Stimulated activated CD8-positive, alpha-beta memory T cell treated with anti-CD3 and anti-CD28 coated beads, Interleukin-7, amount 100 ng/mL, for 4 hours (primary cell): ENCODE measurements around the gene RALGAPA1.
"Not testable (repeated sequence)": the region's sequence is repeated elsewhere in the genome, so short reads cannot be mapped to it uniquely, and the experiment has no call there.

Source experiments
- DNase-seq, 2 donors: peaks; one replicate each; pipeline ENCODE4 v3.0.0-alpha.2; 2020; ENCODE audit warnings: low read depth in 2 of 2

Gene RALGAPA1

GRCh38 chr14:35808638-35809563 lies at the start of gene RALGAPA1:
Gene RALGAPA1, minus strand, starts transcription at chr14:35809295. Its CDS starts 460 bp downstream, at chr14:35808835.
- DNase-seq: peak; percentile 87 to 91

DNA sequence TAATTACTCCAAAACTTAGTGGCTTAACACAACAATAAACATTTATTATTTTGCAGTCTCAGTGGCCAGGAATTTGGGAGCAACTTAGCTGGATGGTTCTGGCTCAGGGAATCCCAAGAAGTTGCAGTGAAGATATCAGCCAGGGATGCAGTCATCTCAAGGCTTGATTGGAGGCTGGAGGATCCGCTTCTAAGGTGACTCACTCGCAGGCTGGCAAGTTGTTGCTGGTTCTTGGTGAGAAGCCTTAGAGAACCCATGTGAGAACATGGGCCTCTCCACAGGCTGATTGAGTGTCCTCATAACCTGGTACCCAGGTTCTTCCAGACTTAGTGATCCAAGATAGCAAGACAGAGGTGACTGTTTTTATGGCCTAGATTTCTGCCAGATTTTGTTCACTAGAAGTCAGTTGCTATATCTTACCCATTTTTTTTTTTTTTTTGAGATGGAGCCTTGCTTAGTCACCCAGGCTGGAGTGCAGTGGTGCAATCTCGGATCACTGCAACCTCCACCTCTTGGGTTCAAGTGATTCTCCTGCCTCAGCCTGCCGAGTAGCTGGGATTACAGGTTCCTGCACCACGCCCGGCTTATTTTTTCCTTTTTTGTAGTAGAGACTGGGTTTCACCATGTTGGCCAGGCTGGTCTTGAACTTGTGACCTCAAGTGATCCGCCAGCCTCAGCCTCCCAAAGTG lies 49.6 kb upstream of the RALGAPA1 start:
- DNase-seq: no peak

- DNase-seq: no peak
Observed at GRCh38 chr14:35855876-35856481, 46.9 kb upstream of the RALGAPA1 start.

- no peak for DNase-seq
Observed at GRCh38 chr14:35854696-35855270, 45.7 kb upstream of the RALGAPA1 start.

GRCh38 chr14:35853225-35853624 lies 44.1 kb upstream of the RALGAPA1 start:
- no peak for DNase-seq

- DNase-seq: no peak
Observed at GRCh38 chr14:35851823-35852222, 42.7 kb upstream of the RALGAPA1 start.

DNA sequence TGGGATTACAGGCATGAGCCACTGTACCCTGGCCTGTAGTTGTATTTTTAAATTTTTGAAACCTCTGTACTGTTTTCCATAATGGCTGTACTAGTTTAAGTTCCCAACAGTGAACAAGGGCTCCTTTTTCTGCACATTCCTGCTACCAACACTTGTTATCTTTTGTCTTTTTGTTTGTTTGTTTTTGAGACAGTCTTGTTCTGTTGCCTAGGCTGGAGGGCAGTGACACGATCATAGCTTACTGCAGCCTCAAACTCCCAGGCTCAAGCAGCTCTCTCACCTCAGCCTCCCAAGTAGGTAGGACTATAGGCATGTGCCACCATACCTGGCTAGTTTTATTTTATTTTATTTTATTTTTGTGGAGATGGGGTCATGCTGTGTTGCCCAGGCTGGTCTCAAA lies 40.0 kb upstream of the RALGAPA1 start:
- no peak for DNase-seq

GRCh38 chr14:35847636-35848035 lies 38.5 kb upstream of the RALGAPA1 start:
- DNase-seq: no peak

DNA sequence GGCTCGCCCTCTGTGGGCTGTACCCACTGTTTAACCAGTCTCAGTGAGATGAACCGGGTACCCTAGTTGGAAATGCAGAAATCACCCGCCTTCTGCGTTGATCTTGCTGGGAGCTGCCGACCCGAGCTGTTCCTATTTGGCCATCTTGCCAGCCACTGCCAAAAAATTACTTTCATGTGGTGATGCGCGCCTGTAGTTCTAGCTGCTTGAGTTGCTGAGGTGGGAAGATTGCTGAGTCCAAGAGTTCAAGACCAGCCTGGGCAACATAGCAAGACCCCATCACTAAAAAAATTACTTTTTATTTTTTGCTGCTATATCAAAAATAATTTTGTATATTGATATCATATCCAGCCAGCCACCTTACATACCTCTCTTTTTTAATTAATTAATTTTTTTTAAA lies 35.4 kb upstream of the RALGAPA1 start:
- no peak for DNase-seq

GRCh38 chr14:35842245-35842644 lies 33.1 kb upstream of the RALGAPA1 start:
- not testable (repeated sequence) for DNase-seq

- DNase-seq: not testable (repeated sequence)
Observed at GRCh38 chr14:35841704-35842103, 32.6 kb upstream of the RALGAPA1 start.

DNA sequence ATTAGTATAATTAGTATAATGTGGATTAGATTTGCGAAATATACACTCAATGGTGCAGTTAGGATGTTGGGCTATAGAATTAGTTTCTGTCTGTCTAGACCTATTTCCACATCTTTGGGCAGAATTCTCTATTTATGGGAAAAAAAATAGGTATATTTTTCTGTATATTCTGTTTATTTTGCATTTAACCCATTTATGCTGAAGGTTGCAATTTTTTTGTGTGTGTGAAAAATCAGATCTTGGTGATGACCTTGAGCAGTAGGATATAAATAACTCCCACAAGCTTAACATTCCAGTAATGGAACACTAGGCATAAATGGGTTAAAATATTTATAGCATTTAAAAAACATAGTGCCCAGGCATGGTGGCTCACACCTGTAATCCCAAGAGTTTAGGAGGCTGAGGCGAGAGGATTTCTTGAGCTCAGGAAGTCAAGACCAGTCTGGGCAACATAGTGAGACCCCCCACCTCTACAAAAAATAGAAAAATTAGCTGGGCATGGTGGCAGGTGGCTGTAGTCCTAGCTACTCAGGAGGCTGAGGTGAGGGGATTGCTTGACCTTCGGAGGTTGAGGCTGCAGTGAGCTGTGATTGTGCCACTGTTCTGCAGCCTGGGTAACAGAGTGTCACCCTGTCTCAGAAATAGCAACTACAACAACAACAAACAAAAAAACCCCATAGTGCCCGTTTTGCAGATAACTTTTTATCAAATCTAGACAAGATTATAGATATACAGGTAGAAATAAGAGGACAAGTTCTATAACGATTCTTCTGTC lies 26.3 kb upstream of the RALGAPA1 start:
- no peak for DNase-seq

GRCh38 chr14:35829449-35829848 lies 20.4 kb upstream of the RALGAPA1 start:
- no peak for DNase-seq

DNA sequence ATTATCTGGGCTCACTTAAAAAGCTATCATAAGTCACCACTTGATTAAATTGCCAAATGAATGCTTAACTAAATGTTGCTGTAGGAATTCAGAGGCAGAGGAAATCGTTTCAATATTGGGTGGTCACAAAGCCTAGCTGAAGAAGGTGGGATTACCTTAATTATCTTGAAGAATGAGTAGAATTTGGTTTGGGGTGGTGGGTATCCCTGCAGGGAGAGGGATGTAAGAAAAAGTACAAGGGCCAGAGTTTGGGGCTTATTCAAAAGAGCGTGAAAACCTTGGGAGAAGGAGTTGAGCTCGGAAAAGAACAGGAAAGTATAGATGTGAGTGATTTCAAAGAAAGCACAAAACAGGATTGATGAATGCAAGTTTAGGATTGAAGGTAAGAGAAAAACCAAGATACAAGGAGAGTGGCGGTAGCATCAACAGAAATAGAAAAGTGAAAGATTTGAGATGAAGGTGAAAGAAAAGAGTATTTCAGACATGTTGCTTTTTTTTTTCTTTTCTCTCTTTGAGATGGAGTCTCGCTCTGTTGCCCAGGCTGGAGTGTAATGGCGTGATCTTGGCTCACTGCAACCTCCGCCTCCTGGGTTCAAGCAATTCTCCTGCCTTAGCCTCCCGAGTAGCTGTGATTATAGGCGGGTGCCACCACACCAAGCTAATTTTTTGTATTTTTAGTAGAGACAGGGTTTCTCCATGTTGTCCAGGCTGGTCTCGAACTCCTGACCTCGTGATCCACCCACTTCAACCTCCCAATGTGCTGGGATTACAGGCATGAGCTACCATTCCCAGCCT lies 18.8 kb upstream of the RALGAPA1 start:
- DNase-seq: no peak

DNA sequence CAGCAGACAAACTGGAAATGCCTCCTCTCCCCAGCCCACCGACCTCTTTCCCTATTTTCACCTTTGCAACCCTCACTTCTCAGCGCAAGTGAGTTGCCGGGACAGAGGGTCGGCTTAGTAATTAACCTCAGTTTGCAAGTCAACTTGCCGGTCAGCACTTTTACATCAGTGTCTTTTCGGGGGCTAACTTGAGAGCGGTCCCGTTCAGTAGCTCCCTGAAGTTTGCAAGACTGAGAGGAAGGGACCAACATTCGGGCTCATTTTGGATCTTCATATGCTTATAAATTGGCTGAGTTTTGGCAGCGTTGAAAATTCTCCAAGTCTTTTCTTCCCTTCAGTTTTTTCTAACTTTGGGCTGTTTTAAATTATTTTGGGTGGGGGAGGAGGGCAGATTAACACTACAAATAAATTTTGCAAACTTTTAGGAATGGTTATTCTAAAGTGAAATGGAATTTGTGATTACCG lies 17.9 kb upstream of the RALGAPA1 start:
- no peak for DNase-seq

GRCh38 chr14:35826218-35826951 lies 17.3 kb upstream of the RALGAPA1 start, which contains the start of gene BRMS1L:
Gene BRMS1L, plus strand, starts transcription at chr14:35826338. Its CDS starts 179 bp downstream, at chr14:35826517.
- DNase-seq: peak; percentile 94 to 96

- no peak for DNase-seq
Observed at GRCh38 chr14:35825968-35826217, 16.8 kb upstream of the RALGAPA1 start.

DNA sequence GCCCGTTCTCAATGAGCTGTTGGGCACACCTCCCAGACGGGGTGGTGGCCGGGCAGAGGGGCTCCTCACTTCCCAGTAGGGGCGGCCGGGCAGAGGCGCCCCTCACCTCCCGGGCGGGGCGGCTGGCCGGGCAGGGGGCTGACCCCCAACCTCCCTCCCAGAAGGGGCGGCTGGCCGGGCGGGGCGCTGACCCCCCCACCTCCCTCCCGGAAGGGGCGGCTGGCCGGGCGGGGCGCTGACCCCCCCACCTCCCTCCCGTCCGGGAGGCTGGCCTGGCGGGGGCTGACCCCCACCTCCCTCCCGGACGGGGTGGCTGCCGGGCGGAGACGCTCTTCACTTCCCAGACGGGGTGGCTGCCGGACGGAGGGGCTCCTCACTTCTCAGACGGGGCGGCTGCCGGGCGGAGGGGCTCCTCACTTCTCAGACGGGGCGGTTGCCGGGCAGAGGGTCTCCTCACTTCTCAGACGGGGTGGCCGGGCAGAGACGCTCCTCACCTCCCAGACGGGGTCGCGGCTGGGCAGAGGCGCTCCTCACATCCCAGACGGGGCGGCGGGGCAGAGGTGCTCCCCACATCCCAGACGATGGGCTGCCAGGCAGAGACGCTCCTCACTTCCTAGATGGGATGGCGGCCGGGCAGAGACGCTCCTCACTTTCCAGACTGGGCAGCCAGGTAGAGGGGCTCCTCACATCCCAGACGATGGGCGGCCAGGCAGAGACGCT lies 15.5 kb upstream of the RALGAPA1 start:
- not testable (repeated sequence) for DNase-seq

- no peak for DNase-seq
Observed at GRCh38 chr14:35822501-35822900, 13.4 kb upstream of the RALGAPA1 start.
